ENCODE measurements around the gene TCF12.
A peak's percentile ranks its signal among the peaks of the same experiment; 100 is the strongest.

The TCF12 gene

DNA sequence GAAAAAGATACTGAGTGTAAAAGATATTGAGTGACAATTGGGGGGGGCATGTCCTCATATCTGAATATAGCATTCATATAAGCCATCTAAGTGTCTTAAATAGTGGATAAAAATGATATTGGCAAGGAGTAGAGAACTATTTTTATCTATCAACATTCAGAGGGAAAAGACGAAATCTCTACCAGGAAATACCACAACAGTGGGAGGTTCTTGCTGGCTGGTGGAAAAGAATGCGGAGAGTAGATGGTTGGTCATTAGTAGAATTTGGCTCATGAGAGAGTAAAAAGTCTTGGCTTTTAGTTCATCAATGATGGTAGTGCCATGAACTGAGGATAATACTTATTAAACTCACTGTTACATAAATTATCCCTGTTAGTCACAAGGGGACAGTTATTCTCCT is 4.8 kb upstream of the TCF12 start:
- TF ChIP-seq, protein P1, sequence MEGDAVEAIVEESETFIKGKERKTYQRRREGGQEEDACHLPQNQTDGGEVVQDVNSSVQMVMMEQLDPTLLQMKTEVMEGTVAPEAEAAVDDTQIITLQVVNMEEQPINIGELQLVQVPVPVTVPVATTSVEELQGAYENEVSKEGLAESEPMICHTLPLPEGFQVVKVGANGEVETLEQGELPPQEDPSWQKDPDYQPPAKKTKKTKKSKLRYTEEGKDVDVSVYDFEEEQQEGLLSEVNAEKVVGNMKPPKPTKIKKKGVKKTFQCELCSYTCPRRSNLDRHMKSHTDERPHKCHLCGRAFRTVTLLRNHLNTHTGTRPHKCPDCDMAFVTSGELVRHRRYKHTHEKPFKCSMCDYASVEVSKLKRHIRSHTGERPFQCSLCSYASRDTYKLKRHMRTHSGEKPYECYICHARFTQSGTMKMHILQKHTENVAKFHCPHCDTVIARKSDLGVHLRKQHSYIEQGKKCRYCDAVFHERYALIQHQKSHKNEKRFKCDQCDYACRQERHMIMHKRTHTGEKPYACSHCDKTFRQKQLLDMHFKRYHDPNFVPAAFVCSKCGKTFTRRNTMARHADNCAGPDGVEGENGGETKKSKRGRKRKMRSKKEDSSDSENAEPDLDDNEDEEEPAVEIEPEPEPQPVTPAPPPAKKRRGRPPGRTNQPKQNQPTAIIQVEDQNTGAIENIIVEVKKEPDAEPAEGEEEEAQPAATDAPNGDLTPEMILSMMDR (conservative IDR thresholded peaks at IDR 0.05; ENCODE audit: control insufficient read depth, insufficient read depth, low read depth, low read length), result no peak
- H3K4me3 ChIP-seq (ENCODE audit: control insufficient read depth, low read depth, low read length), result no peak overlapping the region
- DNase-seq (ENCODE audit: low read depth), result no peak

DNA sequence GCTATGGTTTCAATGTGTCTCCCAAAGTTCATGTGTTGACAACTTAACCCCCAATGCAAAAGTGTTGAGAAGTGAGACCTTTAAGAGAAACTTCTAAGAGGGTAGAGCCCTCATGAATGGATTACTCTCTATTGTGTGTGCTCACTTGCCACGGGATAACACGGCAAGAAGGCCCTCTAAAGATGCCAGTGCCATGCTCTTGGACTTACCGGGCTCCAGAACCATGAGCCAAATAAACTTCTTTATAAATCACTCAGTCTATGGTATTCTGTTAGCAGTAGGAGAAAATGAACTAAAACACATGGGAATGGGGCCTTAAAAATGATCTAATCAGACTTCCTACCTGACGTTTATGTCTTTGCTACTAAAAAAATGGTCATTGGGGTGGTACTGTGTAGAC is 2.6 kb upstream of the TCF12 start:
- DNase-seq (ENCODE audit: low read depth), result no peak
- TF ChIP-seq, protein P1 (conservative IDR thresholded peaks at IDR 0.05; ENCODE audit: control insufficient read depth, insufficient read depth, low read depth, low read length), result no peak
- H3K4me3 ChIP-seq (ENCODE audit: control insufficient read depth, low read depth, low read length), result no peak overlapping the region

GRCh38 chr15:56916825-56917477 is 1.5 kb upstream of the TCF12 start:
- TF ChIP-seq, protein P1 (conservative IDR thresholded peaks at IDR 0.05; ENCODE audit: control insufficient read depth, insufficient read depth, low read depth, low read length), result no peak
- peak; percentile 30 for DNase-seq (ENCODE audit: low read depth)
- H3K4me3 ChIP-seq (ENCODE audit: control insufficient read depth, low read depth, low read length), result peak overlapping the region; percentile 89

- TF ChIP-seq, protein P1 (conservative IDR thresholded peaks at IDR 0.05; ENCODE audit: control insufficient read depth, insufficient read depth, low read depth, low read length), result no peak
- DNase-seq (ENCODE audit: low read depth), result no peak
- peak overlapping the region; percentile 89 for H3K4me3 ChIP-seq (ENCODE audit: control insufficient read depth, low read depth, low read length)
These were observed 795 bp upstream of the TCF12 start for GRCh38 chr15:56917652-56918045.

DNA sequence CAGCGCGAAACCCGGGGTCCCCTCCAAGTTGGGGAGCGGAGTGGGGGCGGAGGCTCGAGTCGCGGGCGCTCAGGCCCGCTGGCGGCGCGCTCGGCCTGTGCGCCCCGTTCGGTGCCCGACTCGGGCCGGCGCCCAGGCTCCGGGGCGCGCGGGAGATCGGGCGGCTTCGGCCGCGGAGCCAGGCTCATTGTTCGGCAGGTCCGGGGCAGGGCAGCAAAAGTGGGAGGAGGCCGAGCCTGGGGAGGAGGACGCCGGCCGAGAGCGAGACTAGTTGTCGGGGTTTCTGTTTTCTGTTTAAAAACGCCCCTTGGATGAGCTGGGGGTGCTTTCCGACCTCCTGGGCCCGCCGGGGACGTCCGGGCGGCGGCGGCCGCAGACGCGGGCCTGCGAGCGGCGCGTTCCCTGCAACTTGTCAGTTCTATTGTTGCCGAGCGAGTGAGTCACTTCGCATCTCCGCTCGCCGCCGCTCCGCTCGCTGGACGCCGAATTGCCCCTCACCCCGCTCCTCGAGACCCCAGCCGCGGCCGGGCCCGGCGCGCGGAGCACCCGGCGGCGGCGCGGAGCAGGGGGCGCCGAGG is 676 bp downstream of the TCF12 start:
- DNase-seq (ENCODE audit: low read depth), result peak; percentile 63
- H3K4me3 ChIP-seq (ENCODE audit: control insufficient read depth, low read depth, low read length), result peak overlapping the region; percentile 89
- TF ChIP-seq, protein P1 (conservative IDR thresholded peaks at IDR 0.05; ENCODE audit: control insufficient read depth, insufficient read depth, low read depth, low read length), result no peak

DNA sequence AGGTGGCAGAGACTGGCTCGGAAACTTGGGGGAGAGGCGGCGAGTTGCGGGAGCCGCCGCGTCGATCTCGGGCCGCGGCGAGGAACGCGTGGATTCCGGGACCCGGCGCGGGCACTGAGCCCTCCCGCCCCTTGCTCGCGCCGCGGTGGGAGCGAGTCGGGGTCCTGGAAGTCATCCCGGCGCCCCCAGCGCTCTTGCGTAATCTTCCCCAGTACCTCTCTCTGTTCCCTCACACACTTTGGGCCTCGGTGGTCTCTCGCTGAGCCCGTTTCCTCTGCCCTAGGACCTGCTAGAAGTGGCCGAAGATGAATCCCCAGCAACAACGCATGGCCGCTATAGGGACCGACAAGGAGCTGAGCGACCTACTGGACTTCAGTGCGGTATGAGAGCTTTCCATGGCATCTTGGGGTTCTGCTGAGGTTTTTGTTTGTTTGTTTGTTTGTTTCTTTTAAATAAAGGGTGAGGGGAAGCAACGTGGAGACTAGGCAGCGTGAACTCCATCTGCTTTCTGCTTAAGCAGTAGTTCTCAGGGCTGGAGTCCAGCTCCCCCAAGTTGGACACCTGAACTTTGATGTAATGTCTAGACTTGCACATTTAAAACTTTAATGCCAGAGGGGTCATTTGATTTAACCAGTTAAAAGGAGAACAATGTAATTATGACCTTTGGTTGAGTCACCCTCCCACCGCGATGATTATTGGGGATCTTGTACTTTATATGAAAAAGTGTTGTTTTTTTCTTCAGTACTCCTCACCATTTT is 1.3 kb downstream of the TCF12 start:
- peak overlapping the region; percentile 89 for H3K4me3 ChIP-seq (ENCODE audit: control insufficient read depth, low read depth, low read length)
- DNase-seq (ENCODE audit: low read depth), result peak; percentile 49
- TF ChIP-seq, protein P1 (conservative IDR thresholded peaks at IDR 0.05; ENCODE audit: control insufficient read depth, insufficient read depth, low read depth, low read length), result no peak

All from fibroblast of mammary gland (primary cell).